Measurements from ENCODE around the gene SMCO3.

DNA sequence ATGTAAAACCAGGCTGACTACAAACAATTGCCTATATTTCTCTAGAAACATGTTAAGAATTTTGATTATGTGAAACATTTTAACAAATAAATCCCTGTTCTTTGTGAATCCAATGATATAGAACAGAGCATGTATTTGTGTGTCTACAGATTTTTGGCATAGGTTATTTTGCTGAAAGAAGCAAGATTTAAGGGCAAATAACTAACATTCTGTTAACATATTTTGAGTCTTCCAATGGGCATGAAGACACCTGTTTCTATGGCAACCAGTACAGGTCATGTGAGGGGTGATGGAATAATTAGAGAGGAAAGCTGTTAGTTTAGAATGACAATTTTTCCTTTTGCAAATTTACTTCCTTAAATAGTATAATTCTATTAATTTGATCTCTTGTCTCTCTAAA lies 20.5 kb upstream of the SMCO3 start:
- TF ChIP-seq, protein P1, sequence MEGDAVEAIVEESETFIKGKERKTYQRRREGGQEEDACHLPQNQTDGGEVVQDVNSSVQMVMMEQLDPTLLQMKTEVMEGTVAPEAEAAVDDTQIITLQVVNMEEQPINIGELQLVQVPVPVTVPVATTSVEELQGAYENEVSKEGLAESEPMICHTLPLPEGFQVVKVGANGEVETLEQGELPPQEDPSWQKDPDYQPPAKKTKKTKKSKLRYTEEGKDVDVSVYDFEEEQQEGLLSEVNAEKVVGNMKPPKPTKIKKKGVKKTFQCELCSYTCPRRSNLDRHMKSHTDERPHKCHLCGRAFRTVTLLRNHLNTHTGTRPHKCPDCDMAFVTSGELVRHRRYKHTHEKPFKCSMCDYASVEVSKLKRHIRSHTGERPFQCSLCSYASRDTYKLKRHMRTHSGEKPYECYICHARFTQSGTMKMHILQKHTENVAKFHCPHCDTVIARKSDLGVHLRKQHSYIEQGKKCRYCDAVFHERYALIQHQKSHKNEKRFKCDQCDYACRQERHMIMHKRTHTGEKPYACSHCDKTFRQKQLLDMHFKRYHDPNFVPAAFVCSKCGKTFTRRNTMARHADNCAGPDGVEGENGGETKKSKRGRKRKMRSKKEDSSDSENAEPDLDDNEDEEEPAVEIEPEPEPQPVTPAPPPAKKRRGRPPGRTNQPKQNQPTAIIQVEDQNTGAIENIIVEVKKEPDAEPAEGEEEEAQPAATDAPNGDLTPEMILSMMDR (IDR thresholded peaks at IDR 0.05), result no peak
- no peak for TF ChIP-seq POLR2A (IDR thresholded peaks at IDR 0.05)
